Activated gamma-delta T cell treated with Interleukin-2 at 50 U/mL for 16 hours (primary cell): Measurements from ENCODE around the gene SPNS3.

ENCODE experiments used
- DNase-seq: peaks from one replicate; pipeline ENCODE4 v3.0.0-alpha.2; 2020

The SPNS3 gene

DNA sequence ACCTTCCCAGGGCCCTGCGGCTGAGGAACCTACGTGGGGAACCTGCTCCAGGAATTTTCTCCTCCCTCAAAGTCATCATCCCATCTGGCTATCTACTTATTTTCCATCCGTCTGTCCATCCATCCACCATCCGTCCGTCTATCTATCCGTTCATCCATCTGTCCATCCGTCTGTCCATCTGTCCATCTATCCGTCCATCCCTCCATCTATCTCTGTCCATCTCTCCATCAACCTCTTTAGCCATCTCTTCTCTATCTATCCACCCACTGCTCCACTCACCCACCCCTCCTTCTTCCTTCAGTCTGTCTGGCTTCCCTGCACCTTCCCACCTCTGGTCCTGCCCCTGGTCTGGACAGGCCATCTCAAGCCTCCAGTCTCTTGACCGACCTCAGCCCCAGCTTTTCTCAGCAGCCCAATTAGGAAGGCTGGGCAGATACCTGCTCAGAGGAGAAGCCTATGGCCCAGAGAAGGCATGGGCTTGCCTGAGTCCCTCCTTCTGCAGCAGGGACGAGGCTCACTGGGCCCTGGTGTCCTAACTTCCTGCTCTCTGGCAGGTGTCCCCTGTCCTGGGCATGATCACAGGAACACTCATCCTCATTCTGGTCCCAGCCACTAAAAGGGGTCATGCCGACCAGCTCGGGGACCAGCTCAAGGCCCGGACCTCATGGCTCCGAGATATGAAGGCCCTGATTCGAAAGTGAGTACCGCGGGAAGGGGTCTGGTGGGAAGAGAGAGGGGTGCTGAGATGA, 98.4 kb downstream of the SPNS3 start:
- no peak for DNase-seq

DNA sequence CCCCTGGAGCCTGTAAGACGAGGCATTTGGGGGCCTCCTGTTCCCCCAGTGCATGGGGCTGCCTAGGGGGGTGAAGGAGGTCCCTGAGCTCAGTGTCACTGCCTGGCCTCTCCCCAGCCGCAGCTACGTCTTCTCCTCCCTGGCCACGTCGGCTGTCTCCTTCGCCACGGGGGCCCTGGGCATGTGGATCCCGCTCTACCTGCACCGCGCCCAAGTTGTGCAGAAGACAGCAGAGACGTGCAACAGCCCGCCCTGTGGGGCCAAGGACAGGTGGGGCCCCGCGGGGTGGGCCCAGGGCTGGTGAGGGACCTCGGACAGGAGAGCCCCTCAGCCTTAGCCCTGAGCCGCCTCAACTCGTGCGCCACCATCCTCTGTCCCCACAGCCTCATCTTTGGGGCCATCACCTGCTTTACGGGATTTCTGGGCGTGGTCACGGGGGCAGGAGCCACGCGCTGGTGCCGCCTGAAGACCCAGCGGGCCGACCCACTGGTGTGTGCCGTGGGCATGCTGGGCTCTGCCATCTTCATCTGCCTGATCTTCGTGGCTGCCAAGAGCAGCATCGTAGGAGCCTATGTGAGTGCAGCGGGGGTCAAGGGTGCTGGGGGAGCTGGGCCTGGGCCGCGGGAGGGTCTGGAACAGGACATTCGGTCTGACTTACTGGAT, 99.3 kb downstream of the SPNS3 start:
- no peak for DNase-seq

DNA sequence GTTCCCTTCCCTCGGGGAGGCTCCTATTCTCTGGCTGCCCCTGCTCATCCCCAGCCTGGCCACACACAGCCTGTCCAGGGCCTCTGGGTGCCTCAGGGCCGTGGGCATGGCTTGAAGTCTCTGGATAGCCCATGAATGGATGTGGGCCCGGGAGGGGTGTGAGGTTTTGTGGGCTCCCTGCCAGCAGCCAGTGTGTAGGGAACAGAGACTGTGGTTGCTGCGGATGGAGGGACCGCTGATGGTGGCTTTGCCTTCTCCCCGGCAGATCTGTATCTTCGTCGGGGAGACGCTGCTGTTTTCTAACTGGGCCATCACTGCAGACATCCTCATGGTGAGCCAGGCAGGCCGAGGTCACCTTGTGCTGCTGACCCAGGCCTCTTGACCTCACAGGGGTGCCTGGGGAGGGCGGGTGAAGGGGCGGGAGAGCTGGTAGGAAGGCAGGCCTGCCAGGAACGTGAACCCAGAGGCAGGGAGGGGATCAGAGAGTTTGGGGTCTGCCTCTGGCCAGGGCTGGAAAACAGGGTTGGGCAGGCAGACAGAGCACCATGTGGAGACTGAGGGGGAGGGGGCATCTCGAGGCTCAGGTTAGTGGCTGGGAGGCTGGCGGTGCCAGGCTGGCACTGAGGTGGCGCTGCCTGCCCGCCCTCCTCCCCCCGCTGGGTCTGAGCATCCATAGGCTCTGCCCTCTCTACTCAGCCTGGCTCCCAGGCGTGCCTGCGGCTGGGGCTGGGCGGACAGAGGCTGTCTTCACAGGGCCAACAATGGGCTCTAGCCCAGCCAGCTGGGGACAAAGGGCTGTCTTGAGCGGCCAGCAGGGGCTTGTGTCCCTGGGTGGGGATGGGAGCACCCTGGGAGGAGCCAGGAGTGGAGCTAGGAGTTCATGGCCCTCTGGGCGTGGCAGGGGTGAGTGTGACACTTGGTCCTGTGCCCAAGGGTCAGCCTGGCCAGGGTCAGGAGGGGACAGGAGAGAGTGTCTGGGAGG, 100.1 kb downstream of the SPNS3 start:
- no peak for DNase-seq

DNA sequence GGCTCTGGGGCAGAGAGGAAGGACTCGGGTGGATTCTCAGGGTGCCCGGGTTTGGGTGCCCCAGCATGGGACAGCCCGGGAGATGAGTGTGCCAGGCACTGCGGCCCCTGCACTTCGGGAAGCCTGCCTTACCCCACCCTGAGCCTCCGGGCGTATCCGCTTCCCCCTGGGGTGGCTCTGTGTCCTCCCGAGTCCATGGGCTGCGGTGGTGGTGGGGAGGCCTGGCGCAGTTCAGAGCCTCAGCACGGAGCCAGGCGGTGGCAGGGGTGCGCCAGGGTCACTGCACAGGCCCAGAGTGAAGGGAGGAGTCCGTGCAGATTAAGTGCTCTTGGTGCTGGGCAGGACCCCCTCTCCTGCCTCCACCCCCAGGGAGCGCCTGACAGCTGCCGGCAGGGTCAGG, 100.8 kb downstream of the SPNS3 start:
- DNase-seq = no peak

DNA sequence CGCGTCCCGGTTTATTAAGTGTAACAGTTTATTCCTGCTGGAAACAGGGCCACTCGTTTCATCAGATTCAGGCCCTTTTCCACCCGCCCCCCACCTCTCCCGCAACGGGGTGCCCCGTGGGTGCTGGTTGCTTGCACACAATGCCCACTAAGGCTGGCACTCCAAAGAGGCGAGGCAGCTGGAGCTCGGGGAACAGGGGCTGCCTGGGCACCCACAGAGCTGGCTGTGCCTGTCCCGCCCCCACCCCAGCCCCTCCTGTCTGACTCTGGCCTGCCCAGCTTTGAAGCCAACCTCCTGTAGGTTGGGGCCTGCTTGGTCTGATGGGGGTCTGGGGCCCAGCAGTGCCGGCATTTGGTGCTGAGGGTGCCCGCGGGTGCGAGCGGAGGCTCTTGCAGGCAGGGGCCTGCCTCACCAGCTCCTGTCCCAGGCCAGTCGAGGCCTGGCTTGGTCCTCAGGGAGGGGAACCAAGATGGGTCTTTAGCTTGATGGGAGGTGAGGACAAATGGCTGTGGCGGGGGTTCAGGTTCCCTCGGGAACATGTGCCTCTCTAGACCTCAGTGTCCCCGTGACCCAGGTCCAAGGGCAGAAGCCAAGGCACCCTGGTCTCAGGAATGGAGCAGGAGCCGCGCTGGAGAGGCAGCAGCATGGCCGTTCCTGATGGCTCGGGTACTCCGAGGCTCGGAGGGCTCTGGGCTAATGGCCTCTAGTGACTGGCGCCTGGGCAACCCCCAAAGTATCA, 101.4 kb downstream of the SPNS3 start:
- DNase-seq = no peak

DNA sequence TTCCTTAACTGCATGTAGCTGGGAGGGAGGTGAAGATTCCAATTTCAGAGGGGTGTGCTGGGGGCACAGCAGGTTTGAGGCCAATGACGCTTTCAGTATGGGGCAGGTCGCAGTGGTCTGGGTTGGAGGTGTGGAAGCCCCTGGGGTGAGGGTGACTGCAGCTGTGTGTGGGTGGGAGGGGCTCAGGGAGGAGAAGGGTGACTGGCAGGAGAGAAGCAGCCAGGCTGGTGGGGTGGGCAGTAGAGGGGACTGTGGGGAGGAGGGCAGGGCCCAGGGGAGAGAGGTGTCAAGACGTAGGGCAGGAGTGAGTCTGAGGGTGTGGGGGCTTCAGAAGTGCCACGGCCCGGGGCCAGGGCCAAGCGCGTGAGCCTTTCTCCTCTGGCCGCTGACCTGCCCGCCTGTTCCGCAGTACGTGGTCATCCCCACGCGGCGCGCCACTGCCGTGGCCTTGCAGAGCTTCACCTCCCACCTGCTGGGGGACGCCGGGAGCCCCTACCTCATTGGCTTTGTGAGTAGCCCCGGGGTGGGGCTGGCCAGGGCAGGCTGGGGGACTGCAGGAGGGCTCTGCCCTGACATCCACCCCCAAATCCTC, 102.0 kb downstream of the SPNS3 start:
- DNase-seq = no peak

DNA sequence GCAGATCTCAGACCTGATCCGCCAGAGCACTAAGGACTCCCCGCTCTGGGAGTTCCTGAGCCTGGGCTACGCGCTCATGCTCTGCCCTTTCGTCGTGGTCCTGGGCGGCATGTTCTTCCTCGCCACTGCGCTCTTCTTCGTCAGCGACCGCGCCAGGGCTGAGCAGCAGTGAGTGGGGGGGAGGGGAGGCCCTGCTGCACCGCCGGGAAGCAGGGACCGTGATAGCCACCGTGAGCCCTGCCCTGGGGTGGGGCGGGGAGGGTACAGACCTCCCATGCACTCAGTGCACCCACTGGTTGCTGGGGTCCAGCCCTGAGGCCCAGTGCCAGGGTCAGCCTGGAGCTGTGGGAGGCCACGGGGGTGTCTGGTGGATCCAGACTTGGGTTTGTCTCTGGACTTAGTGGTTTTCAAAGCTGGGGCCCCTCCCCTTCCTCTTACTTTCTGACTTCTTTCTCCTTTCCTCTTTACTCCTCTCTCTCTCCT, 102.6 kb downstream of the SPNS3 start:
- no peak for DNase-seq

DNA sequence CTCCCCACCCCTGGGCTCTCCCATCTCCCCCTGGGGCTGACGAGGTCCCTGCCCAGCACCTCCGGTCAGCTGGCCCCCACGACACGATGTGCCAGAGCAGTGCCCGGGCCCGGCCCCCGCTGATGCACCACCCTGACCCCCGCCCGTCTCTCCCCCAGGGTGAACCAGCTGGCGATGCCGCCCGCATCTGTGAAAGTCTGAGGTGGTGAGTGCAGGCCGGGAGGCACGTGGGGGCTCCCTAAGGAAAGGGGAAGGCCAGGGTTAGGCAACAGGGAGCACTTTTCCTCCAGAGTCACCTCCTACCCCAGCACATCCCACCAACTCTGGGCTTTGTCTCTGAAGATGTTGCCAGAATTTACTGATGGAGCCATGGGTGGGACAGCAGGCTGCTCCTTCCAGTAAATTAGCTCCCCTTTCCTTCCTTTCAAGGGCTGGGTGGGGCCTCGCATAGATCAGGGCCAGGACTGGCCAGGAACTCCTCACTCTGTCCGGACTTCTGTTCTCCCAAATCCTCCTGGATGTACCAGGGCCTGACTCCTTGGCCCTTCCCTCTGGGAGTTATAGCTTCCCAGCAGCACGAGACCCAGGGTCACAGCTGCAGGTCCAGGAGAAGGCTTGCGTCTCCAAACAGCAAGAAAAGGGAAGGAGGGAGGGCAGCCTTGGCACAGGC, 103.1 kb downstream of the SPNS3 start:
- DNase-seq = no peak
